T-helper 2 cell treated with Interferon-gamma antibody and Interleukin-4, amounts not matched to agents 5 μg/mL and 100 μg/mL, for 36 hours (primary cell): ENCODE measurements around the gene ELF3.
"Not testable (repeated sequence)": the region's sequence is repeated elsewhere in the genome, so short reads cannot be mapped to it uniquely, and the experiment has no call there.

Source experiments
- DNase-seq: peaks from one replicate; pipeline ENCODE4 v3.0.0; 2021; ENCODE audit warnings: low spot score
- H3K27ac Mint-ChIP-seq: one replicate; pipeline ENCODE4 v1.8.0; 2021; ENCODE audit warnings: mild to moderate bottlenecking, mixed read lengths
- H3K27me3 Mint-ChIP-seq: one replicate; pipeline ENCODE4 v1.8.0; 2021; ENCODE audit warnings: low read depth, mixed read lengths
- H3K36me3 Mint-ChIP-seq: one replicate; pipeline ENCODE4 v1.8.0; 2021; ENCODE audit warnings: low read depth, mixed read lengths
- H3K4me1 Mint-ChIP-seq: one replicate; pipeline ENCODE4 v1.8.0; 2021; ENCODE audit warnings: low read depth, mixed read lengths
- H3K4me3 Mint-ChIP-seq: one replicate; pipeline ENCODE4 v1.8.0; 2022; ENCODE audit warnings: mild to moderate bottlenecking, moderate library complexity, mixed read lengths
- H3K9me3 Mint-ChIP-seq: one replicate; pipeline ENCODE4 v1.8.0; 2021; ENCODE audit warnings: mixed read lengths

Gene ELF3

GRCh38 chr1:202010180-202011015, at the start of gene ELF3:
TSS of gene ELF3 (plus strand) at chr1:202010587. CDS start at chr1:202011137, 550 bp downstream.
- Mint-ChIP-seq H3K36me3 (peaks cover 3% of the 10 kb centered on the region), H3K9me3 (no peaks in the 10 kb centered on the region), H3K4me3 (no peak within 1 kb of the TSS), H3K4me1 (no peaks in the 10 kb centered on the region), H3K27ac (no peak within 1 kb of the TSS), H3K27me3 (no peaks in the 10 kb centered on the region)
- DNase-seq, result no peak

- DNase-seq, H3K4me1 Mint-ChIP-seq, H3K4me3 Mint-ChIP-seq, H3K27ac Mint-ChIP-seq, H3K9me3 Mint-ChIP-seq, H3K27me3 Mint-ChIP-seq: not testable (repeated sequence)
- H3K36me3 Mint-ChIP-seq, result peaks cover 52% of the 10 kb centered on the region
Observed at GRCh38 chr1:201962382-201962781, 48.0 kb upstream of the ELF3 start.

GRCh38 chr1:201964261-201964660, 46.1 kb upstream of the ELF3 start:
- Mint-ChIP-seq H3K27ac (no peak overlapping the region), H3K36me3 (peaks cover 50% of the 10 kb centered on the region), H3K4me3 (no peak overlapping the region), H3K27me3 (no peaks in the 10 kb centered on the region), H3K9me3 (no peaks in the 10 kb centered on the region), H3K4me1 (peaks cover 2% of the 10 kb centered on the region)
- DNase-seq, result no peak

- no peaks in the 10 kb centered on the region for H3K9me3 Mint-ChIP-seq
- H3K36me3 Mint-ChIP-seq, result peaks cover 51% of the 10 kb centered on the region
- H3K4me1 Mint-ChIP-seq, result no peaks in the 10 kb centered on the region
- H3K4me3 Mint-ChIP-seq, result no peak overlapping the region
- H3K27ac Mint-ChIP-seq, result no peak overlapping the region
- DNase-seq, result no peak
- no peaks in the 10 kb centered on the region for H3K27me3 Mint-ChIP-seq
Observed at GRCh38 chr1:201966171-201966570, 44.2 kb upstream of the ELF3 start.

- no peak overlapping the region for H3K27ac Mint-ChIP-seq
- H3K36me3 Mint-ChIP-seq, result peaks cover 40% of the 10 kb centered on the region
- H3K27me3 Mint-ChIP-seq, result no peaks in the 10 kb centered on the region
- DNase-seq, result no peak
- H3K4me3 Mint-ChIP-seq, result no peak overlapping the region
- no peaks in the 10 kb centered on the region for H3K9me3 Mint-ChIP-seq
- H3K4me1 Mint-ChIP-seq, result peaks cover 6% of the 10 kb centered on the region
Observed at GRCh38 chr1:201968202-201968925, 42.0 kb upstream of the ELF3 start.

- Mint-ChIP-seq H3K4me1 (peaks cover 6% of the 10 kb centered on the region), H3K27ac (no peak overlapping the region), H3K36me3 (peaks cover 26% of the 10 kb centered on the region), H3K9me3 (no peaks in the 10 kb centered on the region), H3K4me3 (no peak overlapping the region), H3K27me3 (peaks cover 8% of the 10 kb centered on the region)
- no peak for DNase-seq
Observed at GRCh38 chr1:201970334-201971159, 39.8 kb upstream of the ELF3 start.

- DNase-seq, result peak; percentile 66
- Mint-ChIP-seq H3K4me1 (peaks cover 22% of the 10 kb centered on the region), H3K9me3 (no peaks in the 10 kb centered on the region), H3K27me3 (peaks cover 11% of the 10 kb centered on the region), H3K27ac (peak overlapping the region; percentile 83), H3K4me3 (peak overlapping the region; percentile 94), H3K36me3 (peaks cover 2% of the 10 kb centered on the region)
Observed at GRCh38 chr1:201982082-201982622, 28.2 kb upstream of the ELF3 start.

- Mint-ChIP-seq H3K9me3 (no peaks in the 10 kb centered on the region), H3K27ac (peak within 1 kb of the TSS; percentile 87), H3K36me3 (peaks cover 2% of the 10 kb centered on the region), H3K4me1 (peaks cover 22% of the 10 kb centered on the region), H3K27me3 (peaks cover 11% of the 10 kb centered on the region), H3K4me3 (peak within 1 kb of the TSS; percentile 95)
- DNase-seq, result peak; percentile 39
Observed at GRCh38 chr1:201982623-201983379, 27.6 kb upstream of the ELF3 start, which contains the start of gene RNPEP. TSS of gene RNPEP (plus strand) at chr1:201982648. CDS start at chr1:201982667, 19 bp downstream.

- peaks cover 11% of the 10 kb centered on the region for H3K27me3 Mint-ChIP-seq
- H3K9me3 Mint-ChIP-seq, result no peaks in the 10 kb centered on the region
- no peak for DNase-seq
- peaks cover 22% of the 10 kb centered on the region for H3K4me1 Mint-ChIP-seq
- H3K27ac Mint-ChIP-seq, result peak overlapping the region; percentile 87
- H3K4me3 Mint-ChIP-seq, result peak overlapping the region; percentile 95
- peaks cover 2% of the 10 kb centered on the region for H3K36me3 Mint-ChIP-seq
Observed at GRCh38 chr1:201983380-201983805, 27.0 kb upstream of the ELF3 start.

GRCh38 chr1:201984446-201984845, 25.9 kb upstream of the ELF3 start:
- Mint-ChIP-seq H3K27me3 (peaks cover 8% of the 10 kb centered on the region), H3K36me3 (peaks cover 5% of the 10 kb centered on the region), H3K4me3 (no peak overlapping the region), H3K4me1 (peaks cover 22% of the 10 kb centered on the region), H3K27ac (no peak overlapping the region), H3K9me3 (no peaks in the 10 kb centered on the region)
- DNase-seq, result no peak

GRCh38 chr1:201985355-201985754, 25.0 kb upstream of the ELF3 start:
- Mint-ChIP-seq H3K27ac (no peak overlapping the region), H3K4me1 (peaks cover 22% of the 10 kb centered on the region), H3K36me3 (peaks cover 7% of the 10 kb centered on the region), H3K9me3 (no peaks in the 10 kb centered on the region), H3K4me3 (no peak overlapping the region), H3K27me3 (peaks cover 3% of the 10 kb centered on the region)
- DNase-seq, result no peak

GRCh38 chr1:201988601-201989000, 21.8 kb upstream of the ELF3 start:
- H3K27ac Mint-ChIP-seq, result no peak overlapping the region
- H3K4me3 Mint-ChIP-seq, result no peak overlapping the region
- H3K4me1 Mint-ChIP-seq, result peaks cover 6% of the 10 kb centered on the region
- DNase-seq, result no peak
- no peaks in the 10 kb centered on the region for H3K9me3 Mint-ChIP-seq
- no peaks in the 10 kb centered on the region for H3K27me3 Mint-ChIP-seq
- H3K36me3 Mint-ChIP-seq, result peaks cover 19% of the 10 kb centered on the region
